GM04503 (cell line): ENCODE data around the gene HOXC11.
A peak's percentile ranks its signal among the peaks of the same experiment; 100 is the strongest.

Source experiments
- DNase-seq: peaks from one replicate; pipeline ENCODE4 v3.0.0-alpha.2; 2012; ENCODE audit warnings: low read depth

Gene HOXC11

DNA sequence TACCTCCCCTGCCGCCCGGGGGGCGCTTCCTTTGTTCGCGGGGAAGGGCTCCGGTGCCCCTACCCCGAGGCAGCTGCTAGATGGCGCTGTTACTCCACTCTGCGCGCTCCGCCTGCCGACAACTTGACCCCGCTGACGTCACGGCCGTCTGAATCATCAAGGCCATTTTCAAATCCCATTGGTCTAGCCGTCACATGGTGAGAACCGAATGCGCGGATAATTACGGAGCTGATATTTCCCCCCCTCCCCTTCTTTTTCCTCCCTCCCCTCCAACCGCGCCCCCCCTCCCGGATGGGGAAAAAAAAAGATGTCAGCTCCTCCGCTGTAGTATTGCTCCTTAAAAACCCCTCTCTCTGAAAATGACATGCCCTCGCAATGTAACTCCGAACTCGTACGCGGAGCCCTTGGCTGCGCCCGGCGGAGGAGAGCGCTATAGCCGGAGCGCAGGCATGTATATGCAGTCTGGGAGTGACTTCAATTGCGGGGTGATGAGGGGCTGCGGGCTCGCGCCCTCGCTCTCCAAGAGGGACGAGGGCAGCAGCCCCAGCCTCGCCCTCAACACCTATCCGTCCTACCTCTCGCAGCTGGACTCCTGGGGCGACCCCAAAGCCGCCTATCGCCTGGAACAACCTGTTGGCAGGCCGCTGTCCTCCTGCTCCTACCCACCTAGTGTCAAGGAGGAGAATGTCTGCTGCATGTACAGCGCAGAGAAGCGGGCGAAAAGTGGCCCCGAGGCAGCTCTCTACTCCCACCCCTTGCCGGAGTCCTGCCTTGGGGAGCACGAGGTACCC is 12.2 kb downstream of the HOXC11 start, which contains the start of gene HOXC10:
Gene HOXC10 (plus strand): TSS at position 246 of the 791 bp plus-strand sequence. CDS start 114 bp downstream, at position 360.
- DNase-seq: peak; percentile 88

DNA sequence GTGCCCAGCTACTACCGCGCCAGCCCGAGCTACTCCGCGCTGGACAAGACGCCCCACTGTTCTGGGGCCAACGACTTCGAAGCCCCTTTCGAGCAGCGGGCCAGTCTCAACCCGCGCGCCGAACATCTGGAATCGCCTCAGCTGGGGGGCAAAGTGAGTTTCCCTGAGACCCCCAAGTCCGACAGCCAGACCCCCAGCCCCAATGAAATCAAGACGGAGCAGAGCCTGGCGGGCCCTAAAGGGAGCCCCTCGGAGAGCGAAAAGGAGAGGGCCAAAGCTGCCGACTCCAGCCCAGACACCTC is 12.7 kb downstream of the HOXC11 start:
- DNase-seq: no peak

DNA sequence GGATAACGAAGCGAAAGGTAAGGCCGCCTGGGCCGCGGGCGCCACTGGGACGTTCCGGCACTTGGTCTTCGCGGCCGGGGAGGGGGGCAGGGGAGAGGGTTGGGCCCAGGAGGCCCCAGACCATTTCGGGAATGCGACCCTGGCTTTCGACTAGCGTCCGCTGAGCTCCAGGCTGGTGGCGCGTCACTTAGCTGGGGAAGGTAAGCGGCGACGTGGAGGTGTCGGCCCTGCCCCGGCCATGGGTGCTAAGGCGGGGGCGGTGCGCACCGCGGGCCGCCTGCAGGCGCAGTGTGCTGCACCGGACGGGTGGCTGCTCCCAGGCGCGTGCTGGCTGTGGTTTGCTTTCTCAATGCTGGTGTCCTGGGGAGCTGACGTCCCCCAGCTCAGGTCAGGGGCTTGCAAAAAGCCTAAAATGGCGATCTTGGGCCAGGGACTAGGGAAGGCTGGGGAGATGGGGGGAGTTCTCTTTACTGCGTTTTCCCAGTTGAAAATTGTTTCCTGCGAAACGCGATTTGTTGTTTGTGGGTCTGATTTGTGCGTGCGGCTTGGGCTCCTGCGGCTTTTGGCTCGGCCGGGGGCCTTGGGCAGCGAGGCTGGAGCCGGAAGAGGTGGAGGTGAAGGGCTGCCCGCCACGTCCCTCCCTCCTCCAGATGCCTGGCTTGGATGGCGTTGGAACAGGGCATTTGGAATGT is 13.2 kb downstream of the HOXC11 start:
- no peak for DNase-seq

GRCh38 chr12:53986686-53987483 is 14.0 kb downstream of the HOXC11 start:
- DNase-seq: no peak

DNA sequence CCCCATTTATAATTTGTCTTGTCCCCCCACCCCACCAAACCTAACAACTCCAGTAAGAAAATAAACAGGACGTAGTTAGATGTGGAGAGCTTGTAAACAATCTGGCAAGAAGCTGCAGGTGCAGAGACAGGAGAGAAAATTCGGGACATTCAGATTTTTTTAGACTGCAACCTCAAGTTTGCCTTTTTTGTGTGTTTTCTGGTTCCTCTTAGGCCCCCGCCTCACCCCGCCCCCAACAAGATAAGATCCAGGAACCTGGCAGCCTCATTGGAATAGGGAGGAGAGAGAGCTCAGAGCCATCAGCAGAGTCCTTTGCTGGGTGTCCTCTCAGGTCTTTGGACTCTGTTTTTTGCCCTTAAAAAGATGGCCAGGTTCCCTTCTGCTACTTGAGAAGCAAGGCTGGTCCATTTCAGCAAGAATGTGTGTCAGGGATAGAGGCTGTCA is 14.9 kb downstream of the HOXC11 start:
- no peak for DNase-seq

DNA sequence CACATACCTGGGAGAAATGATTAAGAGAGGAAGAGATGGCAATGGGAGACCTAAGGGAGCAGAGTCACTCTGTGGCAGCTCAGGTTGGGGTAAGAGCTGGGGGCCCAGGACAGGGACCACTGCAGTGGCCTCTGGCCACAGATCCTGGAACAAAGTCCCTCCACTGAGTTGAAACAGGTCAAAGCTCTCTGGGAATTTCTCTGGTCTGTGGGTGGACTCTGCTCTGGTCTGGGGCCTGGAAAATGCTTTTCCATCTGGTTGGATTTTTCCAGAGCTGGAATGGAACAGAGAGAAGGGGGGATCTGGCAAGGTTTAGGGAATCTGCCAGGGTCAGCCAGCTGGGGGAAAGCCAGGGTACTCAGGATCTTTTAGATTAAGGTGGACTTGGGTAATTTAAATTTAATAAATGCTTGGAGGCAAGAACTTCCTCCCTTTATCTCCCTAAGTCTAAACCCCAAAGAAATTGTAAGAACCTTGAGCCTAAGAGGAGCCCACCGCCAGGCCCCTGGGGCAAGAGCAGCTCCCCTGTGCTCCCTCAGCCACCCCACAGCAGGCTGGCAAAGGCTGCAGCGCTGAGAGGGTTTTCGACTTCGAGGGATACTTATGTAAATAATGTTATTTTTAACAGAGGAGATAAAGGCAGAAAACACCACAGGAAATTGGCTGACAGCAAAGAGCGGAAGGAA is 15.8 kb downstream of the HOXC11 start:
- DNase-seq: no peak

GRCh38 chr12:53989227-53990113 is 16.5 kb downstream of the HOXC11 start:
- no peak for DNase-seq

DNA sequence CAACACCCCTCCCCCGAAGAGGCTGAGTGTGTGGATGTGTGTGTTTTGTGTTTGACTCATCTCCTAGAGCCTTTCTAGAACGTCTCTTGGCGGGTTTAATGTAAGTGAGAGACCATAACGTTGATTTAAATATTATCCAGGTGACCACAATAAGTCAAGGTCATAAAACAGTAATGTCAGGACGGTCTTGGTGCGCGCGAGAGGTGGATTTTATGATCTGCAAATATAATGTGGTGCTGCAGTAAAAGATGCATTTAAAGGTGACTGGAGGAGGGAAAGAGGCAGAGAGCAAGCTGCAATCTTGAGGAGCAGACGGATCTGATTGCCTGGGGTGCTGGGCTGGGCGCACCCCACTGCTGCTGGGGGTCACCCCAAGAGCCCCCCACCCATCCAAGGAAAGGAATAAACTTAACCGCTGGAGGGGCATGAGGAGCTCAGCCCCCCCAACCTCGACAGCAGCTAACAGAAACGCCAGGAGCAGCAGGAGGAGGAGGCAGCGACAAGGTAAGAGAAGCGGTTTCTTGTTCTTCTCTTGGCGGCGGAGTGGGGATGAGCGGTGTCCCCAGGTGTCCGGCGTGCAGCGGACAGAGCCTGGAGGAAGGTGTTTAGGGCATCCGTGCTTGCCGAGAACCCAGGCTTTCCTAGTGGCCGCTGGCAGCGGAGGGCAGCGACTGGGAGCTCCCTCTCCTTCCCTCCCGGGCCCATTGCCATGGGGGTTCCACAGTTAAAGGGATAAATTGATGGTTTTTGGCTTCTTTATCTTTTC is 17.6 kb downstream of the HOXC11 start:
- DNase-seq: no peak

- peak; percentile 84 for DNase-seq
Measured at GRCh38 chr12:53991077-53991460, 18.1 kb downstream of the HOXC11 start.

DNA sequence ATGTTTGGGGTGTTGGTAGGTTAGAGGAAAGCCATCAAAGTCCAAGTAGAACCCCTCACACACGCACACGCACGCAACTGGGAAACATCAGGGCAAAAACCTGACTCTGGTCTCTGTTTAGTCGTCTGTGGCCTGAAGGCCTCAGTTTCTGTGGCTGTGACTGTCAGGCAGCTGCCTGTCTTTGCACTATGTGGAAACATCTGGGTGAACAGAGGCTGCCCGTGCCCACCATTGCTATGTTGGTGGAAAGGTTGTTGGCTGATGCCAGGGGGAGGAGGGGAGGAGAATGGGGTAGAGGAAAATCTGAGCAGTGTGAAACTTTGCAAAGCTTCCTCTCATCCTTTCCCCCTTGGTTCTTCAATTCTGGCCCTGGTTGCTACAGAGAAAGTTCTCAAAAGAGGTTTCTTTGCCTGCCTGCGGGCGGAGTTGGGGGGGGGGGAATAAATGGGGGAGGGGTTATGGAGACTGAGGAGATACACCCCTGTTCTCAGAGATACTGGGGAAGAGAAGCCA is 19.5 kb downstream of the HOXC11 start:
- no peak for DNase-seq

DNA sequence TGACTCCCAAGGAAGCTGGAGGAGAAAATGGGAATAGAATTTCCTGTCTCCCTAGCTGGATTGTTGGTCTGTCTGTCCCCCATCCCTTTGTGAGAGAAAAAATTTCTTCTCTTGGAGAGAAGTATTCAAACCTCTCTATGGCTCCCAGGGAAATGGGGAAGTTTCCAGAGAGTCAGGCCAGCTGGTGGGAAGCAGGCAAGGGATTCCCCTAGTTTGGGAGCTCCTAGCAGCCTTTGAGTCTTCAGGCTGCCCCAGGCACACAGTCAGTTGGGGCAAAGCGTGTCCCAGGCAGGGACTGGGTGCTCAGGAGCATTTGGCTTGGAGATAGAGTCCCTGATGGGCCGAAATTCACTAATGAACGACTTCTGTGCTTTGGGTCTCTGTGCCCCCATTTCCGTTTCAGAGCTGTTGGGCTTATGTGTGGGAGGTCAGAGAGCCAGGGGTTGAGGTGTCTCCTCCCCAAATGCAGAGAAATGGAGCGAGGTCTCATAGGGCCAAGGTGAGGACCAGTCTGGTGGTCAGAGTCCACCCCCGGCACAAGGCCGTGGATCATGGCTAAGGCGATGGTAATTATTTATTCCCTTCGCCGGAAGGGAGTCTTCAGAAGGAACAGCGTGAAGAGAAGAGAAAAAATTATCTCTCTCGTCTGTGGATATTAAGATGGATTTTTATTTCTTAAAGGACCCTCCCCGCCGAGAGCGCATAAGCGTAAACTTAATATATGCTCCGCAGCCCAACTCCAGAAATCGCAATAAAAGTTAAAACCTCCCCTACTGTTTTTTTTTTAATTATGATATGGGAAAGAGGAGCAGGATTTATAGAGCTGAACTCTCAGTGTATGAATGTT is 20.5 kb downstream of the HOXC11 start:
- DNase-seq: no peak

GRCh38 chr12:53994009-53994263 is 21.0 kb downstream of the HOXC11 start:
- no peak for DNase-seq

DNA sequence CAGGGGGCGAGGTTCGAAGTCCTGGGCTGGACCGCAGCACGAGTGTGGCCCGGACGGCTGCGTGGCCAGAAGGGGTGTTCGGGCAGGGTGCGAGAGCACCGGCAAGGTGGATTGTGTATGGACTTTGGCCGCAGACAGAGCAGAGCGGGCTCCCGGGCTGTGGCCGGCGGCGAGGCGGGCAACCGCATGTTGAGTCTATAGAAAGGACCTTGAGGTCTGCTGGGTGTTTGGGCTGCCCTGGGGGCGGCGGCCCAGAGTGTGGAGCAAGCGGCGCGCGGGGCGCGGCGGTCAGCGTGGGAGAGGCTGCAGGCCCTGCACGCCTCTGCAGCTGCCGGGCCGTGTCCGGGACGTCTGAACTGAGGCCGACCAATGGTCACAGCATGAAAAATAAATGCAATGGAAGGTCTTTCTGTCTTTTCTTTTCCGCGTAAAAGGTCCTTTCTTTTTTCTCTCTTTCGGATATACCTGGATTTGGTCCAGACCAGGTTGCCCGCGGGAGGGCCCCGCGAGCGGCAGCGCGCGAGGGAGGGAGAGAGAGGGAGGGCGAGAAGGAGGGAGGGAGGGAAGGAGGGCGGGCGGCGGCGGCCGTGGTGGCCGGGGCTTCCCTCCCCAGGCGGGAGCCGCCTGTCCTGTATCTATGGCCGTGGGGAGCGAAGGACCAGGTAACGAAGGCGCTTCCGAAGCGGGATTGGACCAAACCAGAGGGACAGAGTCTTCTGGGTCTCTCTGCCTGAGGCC is 21.5 kb downstream of the HOXC11 start:
- DNase-seq: no peak

GRCh38 chr12:53995002-53995377 is 22.1 kb downstream of the HOXC11 start:
- DNase-seq: no peak

GRCh38 chr12:53995378-53996239 is 22.7 kb downstream of the HOXC11 start:
- no peak for DNase-seq

- no peak for DNase-seq
Measured at GRCh38 chr12:53996240-53997203, 23.6 kb downstream of the HOXC11 start.
